ENCODE measurements around the gene MYO7B. TPM values are rescaled to one million over a fixed set of nuclear protein-coding genes. Genes with fewer than 3 reads are reported as not detected.

The MYO7B gene
- total RNA-seq, 1 donor from 2014 or later: 0.04 TPM

DNA sequence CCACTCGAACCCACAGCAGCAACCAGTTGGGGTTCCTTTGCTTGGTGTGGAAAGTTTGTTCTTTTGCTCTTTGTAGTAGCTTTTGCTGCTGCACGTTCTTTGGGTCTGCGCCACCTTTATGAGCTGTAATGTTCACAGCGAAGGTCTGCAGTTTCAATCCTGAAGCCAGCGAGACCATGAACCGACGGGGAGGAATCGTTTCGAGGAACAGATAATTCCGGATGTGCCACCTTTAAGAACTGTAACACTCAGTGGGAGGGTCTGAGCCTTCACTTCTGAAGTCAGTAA lies 124.8 kb downstream of the MYO7B start:
- Mint-ChIP-seq H3K4me1 (peaks cover 4% of the 10 kb centered on the region), H3K27ac (no peak overlapping the region)

DNA sequence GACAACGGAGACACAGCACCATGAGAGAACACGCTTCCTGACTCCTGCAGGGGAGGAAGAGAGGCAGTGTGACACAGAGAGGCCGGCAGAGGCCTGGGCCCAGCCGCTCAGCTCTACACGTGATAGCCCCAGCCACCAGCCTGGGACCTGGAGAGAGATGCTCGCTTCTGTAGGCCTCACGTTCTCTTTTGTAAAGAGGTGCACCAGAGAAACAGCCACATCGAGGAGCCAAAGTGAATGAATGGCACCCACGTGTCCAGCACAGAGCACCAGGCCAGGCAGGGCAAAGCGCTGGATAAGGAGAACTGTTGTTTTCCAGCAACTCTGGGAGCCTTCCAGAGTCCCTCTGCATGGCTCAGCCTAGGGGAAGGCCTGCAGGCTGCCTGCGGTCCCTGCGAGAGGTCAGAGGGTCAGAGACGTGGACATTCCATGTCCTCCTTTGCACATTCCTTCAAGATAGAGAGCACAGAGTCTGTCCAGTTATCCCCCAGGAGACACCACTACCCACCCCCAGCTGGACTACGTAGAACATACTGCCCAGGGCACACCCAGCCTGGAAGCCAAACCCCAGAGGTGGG lies 125.7 kb downstream of the MYO7B start:
- Mint-ChIP-seq H3K27ac (no peak overlapping the region), H3K9me3 (no peaks in the 10 kb centered on the region), H3K4me1 (peaks cover 4% of the 10 kb centered on the region), H3K4me3 (no peak overlapping the region), H3K27me3 (ENCODE audit: low read depth) (peaks cover 32% of the 10 kb centered on the region), H3K36me3 (no peaks in the 10 kb centered on the region)
- TF ChIP-seq, protein P1, sequence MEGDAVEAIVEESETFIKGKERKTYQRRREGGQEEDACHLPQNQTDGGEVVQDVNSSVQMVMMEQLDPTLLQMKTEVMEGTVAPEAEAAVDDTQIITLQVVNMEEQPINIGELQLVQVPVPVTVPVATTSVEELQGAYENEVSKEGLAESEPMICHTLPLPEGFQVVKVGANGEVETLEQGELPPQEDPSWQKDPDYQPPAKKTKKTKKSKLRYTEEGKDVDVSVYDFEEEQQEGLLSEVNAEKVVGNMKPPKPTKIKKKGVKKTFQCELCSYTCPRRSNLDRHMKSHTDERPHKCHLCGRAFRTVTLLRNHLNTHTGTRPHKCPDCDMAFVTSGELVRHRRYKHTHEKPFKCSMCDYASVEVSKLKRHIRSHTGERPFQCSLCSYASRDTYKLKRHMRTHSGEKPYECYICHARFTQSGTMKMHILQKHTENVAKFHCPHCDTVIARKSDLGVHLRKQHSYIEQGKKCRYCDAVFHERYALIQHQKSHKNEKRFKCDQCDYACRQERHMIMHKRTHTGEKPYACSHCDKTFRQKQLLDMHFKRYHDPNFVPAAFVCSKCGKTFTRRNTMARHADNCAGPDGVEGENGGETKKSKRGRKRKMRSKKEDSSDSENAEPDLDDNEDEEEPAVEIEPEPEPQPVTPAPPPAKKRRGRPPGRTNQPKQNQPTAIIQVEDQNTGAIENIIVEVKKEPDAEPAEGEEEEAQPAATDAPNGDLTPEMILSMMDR (IDR thresholded peaks at IDR 0.05; ENCODE audit: unreplicated experiment): no peak
- no peak for DNase-seq (ENCODE audit: low spot score in 2 of 2, unreplicated experiment in 2 of 2)

More for the DNA sequence above, 124.8 kb downstream of the MYO7B start:
- TF ChIP-seq, protein P1 (IDR thresholded peaks at IDR 0.05; ENCODE audit: unreplicated experiment): no peak
- Mint-ChIP-seq H3K36me3 (no peaks in the 10 kb centered on the region), H3K4me3 (no peak overlapping the region), H3K9me3 (no peaks in the 10 kb centered on the region), H3K27me3 (ENCODE audit: low read depth) (peaks cover 23% of the 10 kb centered on the region)
- peak in 1 of 2 experiments; percentile 0 for DNase-seq (ENCODE audit: low spot score in 2 of 2, unreplicated experiment in 2 of 2)

DNA sequence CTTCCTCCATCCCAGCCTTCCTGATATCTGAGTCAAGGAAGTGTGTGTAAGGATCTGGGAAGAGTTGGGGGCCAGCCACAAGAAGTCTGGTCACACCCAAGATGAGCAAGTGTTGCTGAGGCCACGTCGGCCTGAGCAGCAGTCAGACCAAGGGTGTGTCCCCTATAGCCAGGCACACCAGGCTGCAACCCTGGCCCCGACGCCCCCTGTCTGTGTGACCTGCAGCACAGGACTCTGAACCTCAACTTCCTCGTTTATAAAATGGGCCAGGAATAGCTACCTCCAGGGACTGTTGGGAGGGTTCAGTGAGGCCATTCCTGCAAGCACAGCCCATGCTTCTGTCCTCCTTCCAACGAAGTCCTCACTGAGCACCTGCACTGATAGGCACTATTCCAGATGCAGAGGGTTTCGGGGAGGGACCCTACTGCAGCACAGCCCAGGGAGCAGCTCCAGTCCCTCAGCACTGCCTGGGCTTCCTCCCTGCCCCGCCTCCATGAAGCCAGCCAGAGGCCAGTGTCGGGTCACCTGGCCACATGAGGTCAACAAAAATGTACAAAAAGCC lies 126.5 kb downstream of the MYO7B start:
- H3K9me3 Mint-ChIP-seq: no peaks in the 10 kb centered on the region
- peaks cover 40% of the 10 kb centered on the region for H3K27me3 Mint-ChIP-seq (ENCODE audit: low read depth)
- no peak overlapping the region for H3K27ac Mint-ChIP-seq
- DNase-seq (ENCODE audit: low spot score in 2 of 2, unreplicated experiment in 2 of 2): no peak
- H3K4me3 Mint-ChIP-seq: no peak overlapping the region
- H3K36me3 Mint-ChIP-seq: no peaks in the 10 kb centered on the region
- H3K4me1 Mint-ChIP-seq: peaks cover 4% of the 10 kb centered on the region
- TF ChIP-seq, protein P1 (IDR thresholded peaks at IDR 0.05; ENCODE audit: unreplicated experiment): no peak

DNA sequence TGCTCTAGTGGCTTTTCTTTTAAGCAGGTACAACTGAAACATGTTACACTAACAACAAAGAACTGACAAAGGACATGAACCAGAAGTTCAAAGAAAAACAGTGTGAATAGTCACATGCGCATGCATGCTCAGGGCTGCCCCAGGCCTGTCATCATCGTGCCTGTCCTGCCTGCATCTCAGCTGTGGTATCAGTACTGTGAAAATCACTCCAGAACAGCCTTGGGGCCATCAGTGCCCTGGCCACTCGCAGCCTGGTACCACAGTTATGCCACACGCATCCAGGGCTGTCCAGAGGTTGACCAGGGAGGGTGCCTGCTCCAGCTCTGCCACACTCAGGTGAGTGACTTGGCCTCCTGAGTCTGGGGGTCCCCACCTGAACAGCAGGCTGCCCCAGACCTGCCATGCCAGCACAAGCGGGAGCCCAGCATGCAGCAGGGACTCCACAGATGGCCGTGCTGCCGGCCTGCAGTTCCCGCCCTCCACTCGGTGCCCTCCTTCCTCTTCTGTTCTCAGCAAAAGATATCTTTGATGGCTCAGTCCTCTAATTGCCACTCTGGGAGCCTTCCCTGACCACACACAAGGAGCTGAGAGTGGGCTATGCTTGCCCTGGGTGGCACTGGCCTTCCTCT lies 127.6 kb downstream of the MYO7B start:
- Mint-ChIP-seq H3K4me3 (no peak overlapping the region), H3K27me3 (ENCODE audit: low read depth) (peaks cover 46% of the 10 kb centered on the region), H3K4me1 (peaks cover 4% of the 10 kb centered on the region), H3K36me3 (no peaks in the 10 kb centered on the region), H3K27ac (no peak overlapping the region), H3K9me3 (peaks cover 8% of the 10 kb centered on the region)
- DNase-seq (ENCODE audit: low spot score in 2 of 2, unreplicated experiment in 2 of 2): no peak
- TF ChIP-seq, protein P1 (IDR thresholded peaks at IDR 0.05; ENCODE audit: unreplicated experiment): no peak

DNA sequence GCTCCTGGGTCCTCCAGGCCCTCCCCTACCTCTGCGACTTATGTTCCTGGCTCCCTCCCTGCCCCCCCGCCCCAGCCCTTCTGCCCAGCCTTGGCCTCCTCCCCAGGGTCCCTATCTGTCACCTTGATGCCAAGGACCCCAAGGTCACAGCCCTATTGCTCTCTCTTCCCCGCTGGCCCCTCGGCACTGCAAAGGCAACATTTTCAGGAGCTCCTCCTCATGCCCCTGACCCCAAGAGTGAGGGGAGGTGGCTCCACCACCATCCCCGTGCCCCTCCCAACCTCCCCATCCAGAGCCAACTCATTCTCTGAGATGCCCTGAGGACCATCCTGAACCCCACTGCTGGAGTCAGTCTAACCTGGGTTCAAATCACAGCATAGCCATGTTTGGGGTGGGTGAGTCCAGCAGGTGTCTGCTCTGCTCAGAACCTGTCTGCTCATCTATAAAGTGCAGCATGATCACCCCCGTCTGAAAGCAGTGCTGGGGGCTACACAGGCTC lies 128.1 kb downstream of the MYO7B start:
- peaks cover 4% of the 10 kb centered on the region for H3K4me1 Mint-ChIP-seq
- H3K27ac Mint-ChIP-seq: no peak overlapping the region
- H3K9me3 Mint-ChIP-seq: peaks cover 8% of the 10 kb centered on the region
- no peak for DNase-seq (ENCODE audit: low spot score in 2 of 2, unreplicated experiment in 2 of 2)
- H3K27me3 Mint-ChIP-seq (ENCODE audit: low read depth): peaks cover 46% of the 10 kb centered on the region
- TF ChIP-seq, protein P1 (IDR thresholded peaks at IDR 0.05; ENCODE audit: unreplicated experiment): no peak
- peak overlapping the region; percentile 26 for H3K4me3 Mint-ChIP-seq
- H3K36me3 Mint-ChIP-seq: no peaks in the 10 kb centered on the region

All from mesothelial cell of epicardium (in vitro differentiated cells).